WTC11 (cell line): Measurements from ENCODE around the gene GPS2. TPM values are rescaled to one million over a fixed set of nuclear protein-coding genes. Genes with fewer than 3 reads are reported as not detected.

ENCODE experiments used
- ATAC-seq: fragments of 200-7000 bp; cut with Tn5 transposase; 2 replicates; pipeline ENCODE4 v1.10.0; 2021; ENCODE audit warnings: mild to moderate bottlenecking, moderate library complexity
- CTCF ChIA-PET: fragments of 300-600 bp; sonication (Branson Sonifier 250); formaldehyde crosslinking; loops from one replicate; lab custom pipeline; 2021; ENCODE audit warnings: antibody characterized with exemption; lab: Charles Lee
- POLR2A ChIA-PET: fragments of 350-600 bp; sonication (Branson Sonifier 250); formaldehyde crosslinking; loops from one replicate; lab custom pipeline; 2021; ENCODE audit warnings: antibody characterized with exemption; lab: Charles Lee
- DNase-seq: peaks from one replicate; pipeline ENCODE4 v3.0.0; 2021; ENCODE audit warnings: low spot score
- H3K27ac Mint-ChIP-seq: 2 replicates; pipeline ENCODE4 v1.8.0; 2021; ENCODE audit warnings: mixed read lengths
- H3K27me3 Mint-ChIP-seq: 2 replicates; pipeline ENCODE4 v1.8.0; 2021; ENCODE audit warnings: low read depth, mild to moderate bottlenecking, moderate library complexity, mixed read lengths
- H3K36me3 Mint-ChIP-seq: 2 replicates; pipeline ENCODE4 v1.8.0; 2021; ENCODE audit warnings: mixed read lengths
- H3K4me1 Mint-ChIP-seq: 2 replicates; pipeline ENCODE4 v1.8.0; 2022; ENCODE audit warnings: mixed read lengths
- H3K4me3 Mint-ChIP-seq: 2 replicates; pipeline ENCODE4 v1.8.0; 2021; ENCODE audit warnings: mild to moderate bottlenecking, moderate library complexity, mixed read lengths
- H3K9me3 Mint-ChIP-seq: 2 replicates; pipeline ENCODE4 v1.8.0; 2021; ENCODE audit warnings: mixed read lengths
- FOXK1 ChIP-seq: sonication (generic); formaldehyde crosslinking; IDR thresholded peaks from 2 replicates; pipeline ENCODE4 v1.8.0; 2022; ENCODE audit warnings: mild to moderate bottlenecking, moderate library complexity, missing genetic modification reagents
- NFE2L1 ChIP-seq: sonication (generic); formaldehyde crosslinking; IDR thresholded peaks from 2 replicates; pipeline ENCODE4 v1.8.1; 2023; ENCODE audit warnings: missing genetic modification reagents
- NFYB ChIP-seq: sonication (generic); formaldehyde crosslinking; conservative IDR thresholded peaks from 2 replicates; pipeline ENCODE4 v1.8.0; 2022; ENCODE audit warnings: low read depth, missing genetic modification reagents
- TP53 ChIP-seq: sonication (generic); formaldehyde crosslinking; IDR thresholded peaks from 2 replicates; pipeline ENCODE4 v1.8.1; 2023; ENCODE audit warnings: mild to moderate bottlenecking, missing genetic modification reagents
- ZNF317 ChIP-seq: sonication (generic); formaldehyde crosslinking; IDR thresholded peaks from 2 replicates; pipeline ENCODE4 v1.8.1; 2023; ENCODE audit warnings: low read depth, mild to moderate bottlenecking, moderate library complexity, missing genetic modification reagents, borderline replicate concordance
- total RNA-seq: library from RNA; stranded (reverse); gene quantifications from 3 replicates; pipeline ENCODE4 v1.2.3, GENCODE V29; 2021
- TF ChIP-seq, protein P1 (sequence below): sonication (generic); formaldehyde crosslinking; IDR thresholded peaks from 2 replicates; pipeline ENCODE4 v1.8.1; 2023; ENCODE audit warnings: mild to moderate bottlenecking, missing genetic modification reagents
- TF ChIP-seq, protein P2 (sequence below): sonication (generic); formaldehyde crosslinking; IDR thresholded peaks from 2 replicates; pipeline ENCODE4 v1.8.0; 2023; ENCODE audit warnings: missing genetic modification reagents
- TF ChIP-seq, protein P3 (sequence below): sonication (generic); formaldehyde crosslinking; IDR thresholded peaks from 2 replicates; pipeline ENCODE4 v1.8.0; 2022; ENCODE audit warnings: mild to moderate bottlenecking, missing genetic modification reagents
- TF ChIP-seq, protein P4 (sequence below): sonication (generic); formaldehyde crosslinking; IDR thresholded peaks from 2 replicates; pipeline ENCODE4 v1.8.0; 2022; ENCODE audit warnings: mild to moderate bottlenecking, missing genetic modification reagents
- TF ChIP-seq, protein P5 (sequence below): sonication (generic); formaldehyde crosslinking; IDR thresholded peaks from 2 replicates; pipeline ENCODE4 v1.8.0; 2022; ENCODE audit warnings: mild to moderate bottlenecking, missing genetic modification reagents
- TF ChIP-seq, protein P6 (sequence below): sonication (generic); formaldehyde crosslinking; IDR thresholded peaks from 2 replicates; pipeline ENCODE4 v1.8.1; 2023; ENCODE audit warnings: mild to moderate bottlenecking, moderate library complexity, missing genetic modification reagents

Gene GPS2
- total RNA-seq, 1 experiment from 2014 or later: 55.9 TPM

DNA sequence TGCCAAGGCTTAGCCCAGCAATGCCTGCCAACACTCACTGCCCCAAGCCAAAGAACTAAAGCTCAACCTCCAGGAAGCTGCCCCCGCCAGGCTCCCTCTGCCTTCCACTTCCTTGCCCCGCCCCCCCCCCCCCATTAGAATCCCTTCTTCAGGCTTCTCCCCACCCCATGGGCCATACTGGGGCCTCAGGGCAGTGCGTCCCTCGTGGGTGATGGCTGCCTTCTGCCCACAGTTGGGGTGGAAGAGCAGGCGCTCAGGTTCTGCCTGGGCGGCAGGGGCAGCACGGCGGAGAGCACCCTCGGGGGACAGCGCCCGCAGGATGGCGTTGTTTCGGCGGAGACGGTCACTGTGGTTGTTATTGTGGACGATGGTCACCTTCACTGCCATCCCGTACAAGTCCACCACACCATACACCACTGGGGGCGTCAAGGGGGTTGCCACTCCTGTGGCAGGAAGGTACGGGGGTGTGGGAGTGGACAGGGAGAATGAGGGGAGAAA is 9.9 kb upstream of the GPS2 start:
- Mint-ChIP-seq H3K27me3 (no peaks in the 10 kb centered on the region), H3K4me3 (no peak overlapping the region), H3K36me3 (peaks cover 43% of the 10 kb centered on the region), H3K9me3 (no peaks in the 10 kb centered on the region), H3K4me1 (peaks cover 12% of the 10 kb centered on the region), H3K27ac (no peak overlapping the region)
- ATAC-seq (no peak), DNase-seq (no peak)
- POLR2A ChIA-PET: no interaction called here
- CTCF ChIA-PET: interaction anchor here (0.8 to 2.3 kb wide), 4 partner anchors 11 to 235 kb away, joined by 3 to 12 read pairs (median 6); partner anchors contain the start of gene ACAP1
- TF ChIP-seq, protein P1, sequence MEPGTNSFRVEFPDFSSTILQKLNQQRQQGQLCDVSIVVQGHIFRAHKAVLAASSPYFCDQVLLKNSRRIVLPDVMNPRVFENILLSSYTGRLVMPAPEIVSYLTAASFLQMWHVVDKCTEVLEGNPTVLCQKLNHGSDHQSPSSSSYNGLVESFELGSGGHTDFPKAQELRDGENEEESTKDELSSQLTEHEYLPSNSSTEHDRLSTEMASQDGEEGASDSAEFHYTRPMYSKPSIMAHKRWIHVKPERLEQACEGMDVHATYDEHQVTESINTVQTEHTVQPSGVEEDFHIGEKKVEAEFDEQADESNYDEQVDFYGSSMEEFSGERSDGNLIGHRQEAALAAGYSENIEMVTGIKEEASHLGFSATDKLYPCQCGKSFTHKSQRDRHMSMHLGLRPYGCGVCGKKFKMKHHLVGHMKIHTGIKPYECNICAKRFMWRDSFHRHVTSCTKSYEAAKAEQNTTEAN (CRISPR knock-in tag): no peak
- TF ChIP-seq FOXK1 (no peak), NFYB (CRISPR knock-in tag) (no peak), ZNF317 (CRISPR knock-in tag) (no peak)
- TF ChIP-seq, protein P2, sequence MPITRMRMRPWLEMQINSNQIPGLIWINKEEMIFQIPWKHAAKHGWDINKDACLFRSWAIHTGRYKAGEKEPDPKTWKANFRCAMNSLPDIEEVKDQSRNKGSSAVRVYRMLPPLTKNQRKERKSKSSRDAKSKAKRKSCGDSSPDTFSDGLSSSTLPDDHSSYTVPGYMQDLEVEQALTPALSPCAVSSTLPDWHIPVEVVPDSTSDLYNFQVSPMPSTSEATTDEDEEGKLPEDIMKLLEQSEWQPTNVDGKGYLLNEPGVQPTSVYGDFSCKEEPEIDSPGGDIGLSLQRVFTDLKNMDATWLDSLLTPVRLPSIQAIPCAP (CRISPR knock-in tag): no peak

DNA sequence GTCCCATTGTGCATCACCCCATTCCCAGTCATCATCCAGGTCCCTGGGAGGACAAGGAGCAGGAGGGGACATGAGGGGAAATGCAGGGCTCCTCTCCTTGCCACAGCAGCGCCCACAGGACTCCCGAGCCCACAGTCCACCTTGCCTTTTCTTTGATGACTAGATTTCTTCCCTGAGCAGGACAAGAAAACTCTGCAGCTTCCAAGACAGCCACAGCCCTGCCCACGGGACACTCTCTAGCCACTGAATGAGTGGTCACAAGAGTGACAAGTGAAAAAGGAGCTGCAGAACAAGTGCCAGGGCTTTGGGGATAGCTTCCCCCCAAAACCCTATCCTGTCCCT is 9.2 kb upstream of the GPS2 start:
- TF ChIP-seq, protein P1 (CRISPR knock-in tag): no peak
- TF ChIP-seq, protein P3, sequence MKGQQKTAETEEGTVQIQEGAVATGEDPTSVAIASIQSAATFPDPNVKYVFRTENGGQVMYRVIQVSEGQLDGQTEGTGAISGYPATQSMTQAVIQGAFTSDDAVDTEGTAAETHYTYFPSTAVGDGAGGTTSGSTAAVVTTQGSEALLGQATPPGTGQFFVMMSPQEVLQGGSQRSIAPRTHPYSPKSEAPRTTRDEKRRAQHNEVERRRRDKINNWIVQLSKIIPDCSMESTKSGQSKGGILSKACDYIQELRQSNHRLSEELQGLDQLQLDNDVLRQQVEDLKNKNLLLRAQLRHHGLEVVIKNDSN (CRISPR knock-in tag): no peak
- TF ChIP-seq NFE2L1 (CRISPR knock-in tag): no peak
- TF ChIP-seq, protein P4, sequence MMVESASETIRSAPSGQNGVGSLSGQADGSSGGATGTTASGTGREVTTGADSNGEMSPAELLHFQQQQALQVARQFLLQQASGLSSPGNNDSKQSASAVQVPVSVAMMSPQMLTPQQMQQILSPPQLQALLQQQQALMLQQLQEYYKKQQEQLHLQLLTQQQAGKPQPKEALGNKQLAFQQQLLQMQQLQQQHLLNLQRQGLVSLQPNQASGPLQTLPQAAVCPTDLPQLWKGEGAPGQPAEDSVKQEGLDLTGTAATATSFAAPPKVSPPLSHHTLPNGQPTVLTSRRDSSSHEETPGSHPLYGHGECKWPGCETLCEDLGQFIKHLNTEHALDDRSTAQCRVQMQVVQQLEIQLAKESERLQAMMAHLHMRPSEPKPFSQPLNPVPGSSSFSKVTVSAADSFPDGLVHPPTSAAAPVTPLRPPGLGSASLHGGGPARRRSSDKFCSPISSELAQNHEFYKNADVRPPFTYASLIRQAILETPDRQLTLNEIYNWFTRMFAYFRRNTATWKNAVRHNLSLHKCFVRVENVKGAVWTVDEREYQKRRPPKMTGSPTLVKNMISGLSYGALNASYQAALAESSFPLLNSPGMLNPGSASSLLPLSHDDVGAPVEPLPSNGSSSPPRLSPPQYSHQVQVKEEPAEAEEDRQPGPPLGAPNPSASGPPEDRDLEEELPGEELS (CRISPR knock-in tag): 0 out of 2 replicates have a peak, but pooled peaks have one; percentile 35
- TF ChIP-seq, protein P5, sequence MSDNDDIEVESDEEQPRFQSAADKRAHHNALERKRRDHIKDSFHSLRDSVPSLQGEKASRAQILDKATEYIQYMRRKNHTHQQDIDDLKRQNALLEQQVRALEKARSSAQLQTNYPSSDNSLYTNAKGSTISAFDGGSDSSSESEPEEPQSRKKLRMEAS: 0 out of 2 replicates have a peak, but pooled peaks have one; percentile 18
- TF ChIP-seq, protein P6, sequence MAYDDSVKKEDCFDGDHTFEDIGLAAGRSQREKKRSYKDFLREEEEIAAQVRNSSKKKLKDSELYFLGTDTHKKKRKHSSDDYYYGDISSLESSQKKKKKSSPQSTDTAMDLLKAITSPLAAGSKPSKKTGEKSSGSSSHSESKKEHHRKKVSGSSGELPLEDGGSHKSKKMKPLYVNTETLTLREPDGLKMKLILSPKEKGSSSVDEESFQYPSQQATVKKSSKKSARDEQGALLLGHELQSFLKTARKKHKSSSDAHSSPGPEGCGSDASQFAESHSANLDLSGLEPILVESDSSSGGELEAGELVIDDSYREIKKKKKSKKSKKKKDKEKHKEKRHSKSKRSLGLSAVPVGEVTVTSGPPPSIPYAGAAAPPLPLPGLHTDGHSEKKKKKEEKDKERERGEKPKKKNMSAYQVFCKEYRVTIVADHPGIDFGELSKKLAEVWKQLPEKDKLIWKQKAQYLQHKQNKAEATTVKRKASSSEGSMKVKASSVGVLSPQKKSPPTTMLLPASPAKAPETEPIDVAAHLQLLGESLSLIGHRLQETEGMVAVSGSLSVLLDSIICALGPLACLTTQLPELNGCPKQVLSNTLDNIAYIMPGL: no peak
- TF ChIP-seq, protein P2 (CRISPR knock-in tag): peak; percentile 36; the same call in 1 of the 2 replicates
- TF ChIP-seq TP53 (CRISPR knock-in tag): no peak
- DNase-seq (no peak), ATAC-seq (no peak)
- H3K4me1 Mint-ChIP-seq: peaks cover 12% of the 10 kb centered on the region
- H3K36me3 Mint-ChIP-seq: peaks cover 43% of the 10 kb centered on the region
- no peaks in the 10 kb centered on the region for H3K9me3 Mint-ChIP-seq
- ChIA-PET CTCF (interaction anchor here (0.8 to 1.7 kb wide), 3 partner anchors 12 to 236 kb away, joined by 3 to 12 read pairs (median 5); partner anchors contain the start of gene ACAP1), POLR2A (interaction anchor here (0.6 to 1.4 kb wide), 2 partner anchors 19 to 326 kb away, joined by 3 read pairs; no protein-coding TSS in a partner anchor)
- H3K4me3 Mint-ChIP-seq: no peak overlapping the region
- H3K27ac Mint-ChIP-seq: no peak overlapping the region
- H3K27me3 Mint-ChIP-seq: no peaks in the 10 kb centered on the region
